ENCODE data around the gene KRTAP5-2.

- TF ChIP-seq CTCF (IDR thresholded peaks at IDR 0.05; ENCODE audit: low read length) (no peak), EZH2phosphoT487 (IDR thresholded peaks at IDR 0.05; ENCODE audit: low read length) (no peak)
These were observed 31.5 kb upstream of the KRTAP5-2 start, which contains the start of gene KRTAP5-5 for GRCh38 chr11:1629326-1630185.

Measured in MM.1S (cell line).